GM19023 (cell line): ENCODE measurements around the gene GJC1.

Source experiments
- ATAC-seq: cut with Tn5 transposase; IDR thresholded peaks from one replicate; pipeline ENCODE4 v1.9.1; 2021; ENCODE audit warnings: mild to moderate bottlenecking, moderate library complexity; ENCODE audit not compliant: unreplicated experiment

GJC1 gene

GRCh38 chr17:44779211-44780025 lies 50.7 kb downstream of the GJC1 start:
- no peak for ATAC-seq

GRCh38 chr17:44778656-44779210 lies 51.4 kb downstream of the GJC1 start:
- no peak for ATAC-seq

GRCh38 chr17:44777394-44778348 lies 52.4 kb downstream of the GJC1 start:
- ATAC-seq: no peak

- ATAC-seq: no peak
Observed at GRCh38 chr17:44776628-44777393, 53.3 kb downstream of the GJC1 start.

DNA sequence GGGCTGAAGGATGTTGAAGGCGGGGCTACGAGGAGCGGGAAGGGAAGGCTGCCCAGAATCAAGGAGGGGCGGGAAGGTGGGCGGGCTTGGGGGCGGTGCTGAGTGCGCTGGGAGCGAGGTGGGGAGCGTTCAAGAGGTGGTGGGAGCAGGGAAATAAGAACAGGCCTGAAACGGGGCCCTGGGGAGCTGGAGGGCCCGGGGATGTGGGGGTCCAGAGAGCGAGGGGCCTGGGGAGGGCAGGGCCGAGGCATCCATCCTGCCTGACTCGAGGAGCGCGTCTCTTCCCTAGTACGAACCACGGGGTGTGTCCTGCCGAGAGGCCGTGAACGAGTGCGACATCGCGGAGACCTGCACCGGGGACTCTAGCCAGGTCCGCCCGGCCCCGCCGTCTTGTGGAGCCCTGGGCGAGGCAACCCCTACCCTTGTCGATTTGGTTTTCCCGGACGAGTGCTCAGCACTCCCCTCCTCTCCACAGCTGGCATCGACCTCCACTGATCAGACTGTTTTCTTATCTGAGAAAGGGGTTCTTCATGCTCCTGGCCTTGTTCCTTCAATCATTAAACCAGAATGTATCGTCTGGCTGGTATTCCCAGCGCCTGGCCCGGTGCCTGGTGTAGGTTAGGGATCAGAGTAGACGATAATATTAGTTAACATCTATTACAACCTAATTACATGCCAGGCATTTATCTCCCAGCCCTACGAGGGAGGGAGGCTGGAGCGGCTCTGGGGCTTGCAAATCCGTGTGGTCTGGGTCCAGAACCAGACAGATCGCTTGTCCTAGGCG lies 54.1 kb downstream of the GJC1 start:
- peak; percentile 4 for ATAC-seq

DNA sequence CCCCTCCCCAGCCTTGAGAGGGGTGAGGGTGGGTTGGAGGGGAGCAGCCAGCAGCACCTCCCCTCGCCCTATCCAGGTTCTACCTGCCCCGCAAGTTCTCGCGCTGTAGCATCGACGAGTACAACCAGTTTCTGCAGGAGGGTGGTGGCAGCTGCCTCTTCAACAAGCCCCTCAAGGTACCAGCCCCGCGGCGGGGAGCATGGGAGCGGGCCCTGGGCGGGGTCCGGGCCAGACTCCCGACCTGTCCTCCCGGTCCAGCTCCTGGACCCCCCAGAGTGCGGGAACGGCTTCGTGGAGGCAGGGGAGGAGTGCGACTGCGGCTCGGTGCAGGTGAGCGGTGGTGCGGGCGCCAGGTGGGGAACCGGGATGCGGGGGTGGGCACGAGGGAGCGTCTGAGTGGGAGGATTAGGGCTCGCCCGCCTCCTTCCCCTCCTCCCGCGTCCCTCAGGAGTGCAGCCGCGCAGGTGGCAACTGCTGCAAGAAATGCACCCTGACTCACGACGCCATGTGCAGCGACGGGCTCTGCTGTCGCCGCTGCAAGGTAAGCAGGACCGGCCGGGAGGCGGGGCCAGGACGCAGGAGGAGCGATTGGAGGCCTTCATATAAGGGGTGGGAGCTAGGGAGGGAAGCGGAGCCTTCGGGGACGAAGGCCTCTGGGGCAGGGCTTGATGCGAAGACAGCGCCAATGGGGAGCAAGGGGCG lies 54.8 kb downstream of the GJC1 start:
- peak; percentile 80 for ATAC-seq

DNA sequence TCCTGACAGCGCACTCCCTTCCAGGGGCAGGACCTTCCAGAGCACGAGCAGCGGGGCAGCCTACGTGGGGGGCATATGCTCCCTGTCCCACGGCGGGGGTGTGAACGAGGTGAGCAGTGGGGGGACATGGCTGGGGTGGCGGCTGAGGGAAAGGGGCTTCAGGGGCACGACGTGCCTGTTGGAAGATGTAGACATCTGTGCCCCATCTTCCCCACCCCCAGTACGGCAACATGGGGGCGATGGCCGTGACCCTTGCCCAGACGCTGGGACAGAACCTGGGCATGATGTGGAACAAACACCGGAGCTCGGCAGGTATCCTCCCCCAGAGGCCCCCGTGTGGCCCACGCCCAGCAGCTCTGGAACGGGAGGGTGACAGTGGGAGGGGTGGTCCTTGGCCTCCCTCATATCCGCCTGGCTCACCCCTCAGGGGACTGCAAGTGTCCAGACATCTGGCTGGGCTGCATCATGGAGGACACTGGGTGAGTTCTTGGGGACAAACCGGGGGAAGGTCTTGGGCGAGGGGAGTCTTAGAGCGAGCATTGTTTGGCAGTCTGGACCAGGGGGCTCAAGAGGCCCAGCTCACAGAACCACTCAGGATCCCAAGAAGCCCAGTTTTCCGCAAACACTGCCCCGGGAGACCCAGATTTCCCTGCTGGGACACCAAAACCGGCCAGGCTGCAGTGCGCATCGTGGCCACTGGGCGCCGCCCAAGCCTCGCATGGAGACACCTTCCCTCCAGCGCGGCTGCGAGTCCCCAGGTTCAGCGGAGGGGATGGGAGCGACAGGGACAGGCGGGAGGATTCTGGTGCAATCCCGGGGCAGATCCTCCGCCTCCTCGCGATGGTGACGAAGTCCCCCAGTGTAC lies 55.6 kb downstream of the GJC1 start:
- ATAC-seq: peak; percentile 45

- ATAC-seq: no peak
Observed at GRCh38 chr17:44773140-44773539, 56.9 kb downstream of the GJC1 start.

DNA sequence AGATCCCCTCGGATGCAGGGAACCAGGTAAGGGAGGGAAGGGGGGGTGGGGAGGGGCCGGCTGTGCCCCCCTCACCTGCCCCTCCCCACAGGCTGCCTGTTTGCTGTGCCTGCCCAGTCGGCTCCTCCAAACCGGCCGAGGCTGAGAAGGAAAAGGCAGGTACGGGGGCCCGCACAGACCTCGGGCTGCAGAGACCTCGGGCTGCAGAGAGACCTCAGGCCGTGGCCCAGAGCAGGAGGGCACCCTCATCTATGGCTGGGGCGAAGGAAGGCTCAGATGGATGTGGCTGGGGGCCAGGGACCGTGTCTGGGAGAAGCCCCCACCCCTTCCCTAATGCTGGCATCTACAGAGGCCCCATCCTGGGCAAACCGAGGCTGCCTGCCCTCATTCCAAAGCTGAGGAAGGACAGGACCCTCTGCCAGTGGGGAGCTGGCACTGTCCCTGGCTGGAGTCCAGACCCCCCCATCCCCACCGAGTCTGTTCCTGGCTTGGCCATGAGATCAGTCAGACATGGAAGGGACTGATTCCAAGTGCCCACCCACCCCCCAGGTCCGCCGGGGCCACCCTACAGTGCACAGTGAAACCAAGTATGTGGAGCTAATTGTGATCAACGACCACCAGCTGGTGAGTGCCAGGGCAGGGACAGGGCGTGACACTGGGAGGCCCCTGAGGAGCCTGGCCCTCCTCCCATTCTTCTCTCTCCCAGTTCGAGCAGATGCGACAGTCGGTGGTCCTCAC lies 57.6 kb downstream of the GJC1 start:
- ATAC-seq: no peak

GRCh38 chr17:44770166-44770925 lies 59.7 kb downstream of the GJC1 start:
- ATAC-seq: no peak

GRCh38 chr17:44769647-44770084 lies 60.4 kb downstream of the GJC1 start:
- no peak for ATAC-seq

DNA sequence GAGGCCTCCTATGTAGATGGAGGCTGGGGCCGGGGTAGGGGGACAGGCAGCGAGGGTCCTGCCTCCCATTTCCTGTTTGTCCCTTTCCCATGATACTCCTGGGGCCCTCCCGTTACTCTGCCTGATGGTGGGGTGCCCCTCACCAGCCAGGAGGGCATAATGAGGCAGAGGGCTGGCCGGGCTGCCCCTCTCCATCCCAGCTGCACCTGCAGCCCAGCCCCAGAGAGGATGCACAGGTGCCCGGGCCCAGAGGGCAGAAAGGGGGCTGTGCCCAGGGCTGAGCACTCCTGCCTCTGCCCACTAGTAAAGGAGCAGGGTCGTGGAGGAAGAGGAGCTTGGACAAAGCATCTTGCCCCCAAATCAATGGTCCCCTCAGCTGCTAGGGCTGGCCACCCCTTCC lies 60.9 kb downstream of the GJC1 start:
- no peak for ATAC-seq

- no peak for ATAC-seq
Observed at GRCh38 chr17:44768505-44769142, 61.5 kb downstream of the GJC1 start.

DNA sequence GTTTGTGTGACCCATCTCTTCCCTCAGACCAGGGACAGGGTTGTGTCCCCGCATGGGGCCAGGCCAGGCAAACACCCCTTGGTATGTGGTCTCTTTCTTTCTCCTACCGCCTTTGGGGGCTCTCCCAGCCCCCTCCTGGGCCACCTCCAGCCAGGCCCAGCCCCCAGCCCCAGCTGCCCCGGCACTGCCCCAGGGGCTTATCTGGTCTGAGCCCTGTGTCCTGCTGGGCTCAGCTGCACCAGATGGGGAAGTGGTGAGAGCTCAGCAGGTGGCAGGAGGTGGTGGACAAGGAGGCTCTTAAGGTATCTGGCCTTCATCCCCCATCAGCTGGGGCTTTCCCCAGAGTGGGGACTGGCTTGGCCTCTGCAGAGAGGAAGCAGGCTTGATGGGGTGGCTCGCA lies 62.6 kb downstream of the GJC1 start:
- no peak for ATAC-seq

- ATAC-seq: no peak
Observed at GRCh38 chr17:44766409-44767038, 63.6 kb downstream of the GJC1 start.

DNA sequence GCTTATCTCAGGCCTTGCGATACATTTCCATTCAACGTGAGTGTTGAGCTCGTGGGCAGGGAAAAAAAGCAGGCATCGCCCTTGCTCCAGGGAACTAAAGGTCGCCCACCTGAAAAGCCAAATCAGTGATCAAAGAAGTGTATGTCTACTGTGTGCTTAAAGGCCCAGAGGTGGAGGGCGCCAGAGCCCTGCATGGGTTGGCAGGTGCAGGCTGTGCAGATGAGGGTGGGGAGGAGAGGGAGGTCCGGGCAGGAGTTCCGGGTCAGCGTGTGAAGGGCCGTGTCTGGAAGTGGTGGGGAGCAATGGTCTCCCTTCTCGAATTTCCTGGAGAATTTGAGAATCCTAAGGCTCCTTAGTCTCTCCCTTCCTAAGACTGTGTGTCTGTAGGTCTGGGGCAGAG lies 64.1 kb downstream of the GJC1 start:
- no peak for ATAC-seq
